ENCODE data around the gene FPGS. TPM values are rescaled to one million over a fixed set of nuclear protein-coding genes. Genes with fewer than 3 reads are reported as not detected.

The FPGS gene
- total RNA-seq, 2 donors from 2014 or later = 58.4 to 80.4 TPM

DNA sequence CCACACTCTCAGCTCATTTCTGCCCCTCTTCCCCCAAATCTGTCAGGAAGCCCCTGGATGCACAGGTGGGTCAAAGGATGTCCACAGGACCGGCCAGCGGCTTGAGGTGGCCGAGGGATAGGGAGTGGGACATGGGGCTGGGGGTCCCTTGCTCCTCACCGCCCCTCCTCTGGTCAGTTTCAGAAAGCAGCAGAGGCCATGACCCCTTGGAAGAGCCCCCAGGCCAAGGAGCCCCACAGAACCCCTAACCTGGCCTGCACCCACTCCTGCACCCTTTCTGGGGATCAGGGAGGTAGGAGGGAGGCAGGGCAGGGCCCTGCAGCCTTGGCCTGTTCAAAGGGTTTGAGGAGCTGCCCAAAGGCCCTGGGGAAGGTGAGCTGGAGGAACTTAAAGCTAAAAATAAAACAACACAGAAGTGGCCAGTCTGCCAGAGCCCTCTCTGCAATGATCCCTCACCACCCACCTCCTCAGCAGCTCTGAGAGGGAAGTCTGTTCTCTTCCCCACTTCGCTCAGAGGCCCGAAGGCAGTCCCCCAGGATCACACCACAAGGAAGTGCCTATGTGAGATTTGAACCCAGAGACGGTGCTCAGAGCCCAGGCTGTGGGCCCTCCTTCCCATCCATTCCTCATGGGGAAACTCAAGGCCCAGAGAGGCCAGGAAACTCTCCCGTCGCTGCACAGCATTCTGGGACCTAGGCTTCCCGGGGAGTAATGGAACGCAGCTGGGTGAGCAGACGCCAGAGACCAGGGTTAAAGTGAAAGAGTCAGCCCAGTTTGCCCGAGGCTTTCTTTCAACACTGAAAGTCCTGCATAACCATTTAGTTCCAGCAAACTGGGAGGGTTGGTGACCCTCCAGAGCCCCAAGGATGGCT lies 50.9 kb downstream of the FPGS start:
- TF ChIP-seq POLR2A (IDR thresholded peaks at IDR 0.05) = no peak
- TF ChIP-seq, protein P1, sequence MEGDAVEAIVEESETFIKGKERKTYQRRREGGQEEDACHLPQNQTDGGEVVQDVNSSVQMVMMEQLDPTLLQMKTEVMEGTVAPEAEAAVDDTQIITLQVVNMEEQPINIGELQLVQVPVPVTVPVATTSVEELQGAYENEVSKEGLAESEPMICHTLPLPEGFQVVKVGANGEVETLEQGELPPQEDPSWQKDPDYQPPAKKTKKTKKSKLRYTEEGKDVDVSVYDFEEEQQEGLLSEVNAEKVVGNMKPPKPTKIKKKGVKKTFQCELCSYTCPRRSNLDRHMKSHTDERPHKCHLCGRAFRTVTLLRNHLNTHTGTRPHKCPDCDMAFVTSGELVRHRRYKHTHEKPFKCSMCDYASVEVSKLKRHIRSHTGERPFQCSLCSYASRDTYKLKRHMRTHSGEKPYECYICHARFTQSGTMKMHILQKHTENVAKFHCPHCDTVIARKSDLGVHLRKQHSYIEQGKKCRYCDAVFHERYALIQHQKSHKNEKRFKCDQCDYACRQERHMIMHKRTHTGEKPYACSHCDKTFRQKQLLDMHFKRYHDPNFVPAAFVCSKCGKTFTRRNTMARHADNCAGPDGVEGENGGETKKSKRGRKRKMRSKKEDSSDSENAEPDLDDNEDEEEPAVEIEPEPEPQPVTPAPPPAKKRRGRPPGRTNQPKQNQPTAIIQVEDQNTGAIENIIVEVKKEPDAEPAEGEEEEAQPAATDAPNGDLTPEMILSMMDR (IDR thresholded peaks at IDR 0.05) = no peak
- H3K27me3 ChIP-seq = no peaks in the 10 kb centered on the region
- H3K9me3 ChIP-seq = peaks cover 0 to 7% (median 0%) of the 10 kb centered on the region in 3 donors
- H3K4me3 ChIP-seq = peak overlapping the region in 1 of 2 donors; percentile 8
- intact Hi-C loops (cut with DNase I) = no loop called here
- peaks cover 10% of the 10 kb centered on the region for H3K4me1 ChIP-seq
- WGBS, 2 donors = 63 to 79% methylated on average over 8 to 13 of the region's 13 CpGs
- H3K27ac ChIP-seq = peak overlapping the region in 3 of 4 donors; percentile 30 to 79 (median 72)
- H3K36me3 ChIP-seq (replicated peaks in 1 of 2; ENCODE audit: insufficient read depth in 1 of 2, low read depth in 2 of 2) = no peaks in the 10 kb centered on the region
- DNase-seq (no peak), ATAC-seq (no peak)

DNA sequence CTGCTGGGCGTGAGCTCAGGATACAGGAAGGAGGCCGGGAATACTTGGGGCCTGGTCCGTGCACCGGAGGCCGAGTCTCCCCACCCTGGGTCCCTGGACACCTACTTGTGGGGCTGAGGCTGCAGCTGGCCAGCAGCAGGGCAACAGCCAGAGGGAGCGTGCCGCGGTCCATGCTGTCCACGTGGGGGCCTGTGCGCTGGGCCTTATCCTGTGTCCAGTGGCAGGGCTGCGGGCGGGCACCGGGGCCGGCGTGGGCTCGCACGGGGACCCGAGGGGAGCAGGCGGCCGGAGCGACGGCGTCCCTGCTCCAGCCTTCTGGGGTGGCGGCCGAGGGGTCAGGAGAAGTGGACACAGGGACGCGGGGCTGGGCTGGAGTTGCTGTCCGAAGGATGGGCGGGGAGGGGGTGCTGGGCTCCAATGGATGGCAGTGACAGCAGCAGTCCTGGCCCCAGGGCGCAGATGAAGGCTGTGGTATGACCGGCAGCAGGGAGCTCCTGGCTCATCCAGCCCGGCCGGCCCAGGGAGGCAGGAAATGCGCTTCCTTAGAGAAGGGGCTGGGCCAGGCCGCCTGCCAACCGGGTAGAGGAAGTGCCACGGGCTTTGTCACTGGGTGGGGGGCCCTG lies 51.6 kb downstream of the FPGS start, which contains the start of gene ENG:
Gene ENG (minus strand): TSS at position 475 of the 623 bp plus-strand sequence. CDS start 303 bp downstream, at position 172.
- no peaks in the 10 kb centered on the region for H3K36me3 ChIP-seq (replicated peaks in 1 of 2; ENCODE audit: insufficient read depth in 1 of 2, low read depth in 2 of 2)
- H3K27me3 ChIP-seq = no peaks in the 10 kb centered on the region
- peak within 1 kb of the TSS in 1 of 2 donors; percentile 8 for H3K4me3 ChIP-seq
- 42 to 61% methylated on average over 15 to 37 of the region's 37 CpGs for WGBS, 2 donors
- peak; percentile 57 for ATAC-seq
- TF ChIP-seq, protein P1 (IDR thresholded peaks at IDR 0.05) = no peak
- TF ChIP-seq POLR2A (IDR thresholded peaks at IDR 0.05) = peak in 2 of 3 donors; percentile 54 to 55
- H3K27ac ChIP-seq = peak within 1 kb of the TSS; percentile 30 to 79 (median 62)
- peaks cover 17% of the 10 kb centered on the region for H3K4me1 ChIP-seq
- peaks cover 0 to 2% (median 0%) of the 10 kb centered on the region in 3 donors for H3K9me3 ChIP-seq
- peak; percentile 47 to 61 (median 56) for DNase-seq
- intact Hi-C loops (cut with DNase I) = no loop called here

DNA sequence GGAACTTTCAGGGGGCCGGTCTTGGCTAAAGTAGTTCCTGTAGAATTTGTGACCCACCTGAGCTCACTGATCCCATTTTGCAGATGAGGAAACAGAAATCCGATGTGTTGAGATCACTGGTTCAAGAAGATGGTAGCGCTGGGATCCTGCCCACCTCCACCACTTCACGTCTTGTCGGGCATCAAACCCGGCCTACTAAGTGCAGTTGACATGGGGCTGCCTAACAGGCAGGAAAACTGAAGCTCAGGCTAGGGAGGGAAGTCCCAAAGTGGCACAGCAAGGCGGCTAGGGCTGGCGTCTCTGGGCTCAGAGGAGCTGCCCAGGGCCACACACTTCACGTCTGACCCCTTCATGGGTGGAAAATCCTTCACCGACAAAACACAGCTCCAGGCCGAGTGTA lies 52.3 kb downstream of the FPGS start:
- no peak overlapping the region for H3K4me3 ChIP-seq
- no peaks in the 10 kb centered on the region for H3K36me3 ChIP-seq (replicated peaks in 1 of 2; ENCODE audit: insufficient read depth in 1 of 2, low read depth in 2 of 2)
- peaks cover 21% of the 10 kb centered on the region for H3K4me1 ChIP-seq
- DNase-seq (no peak), ATAC-seq (no peak)
- H3K27me3 ChIP-seq = no peaks in the 10 kb centered on the region
- 61 to 75% methylated on average over 10 to 11 of the region's 11 CpGs for WGBS, 2 donors
- TF ChIP-seq, protein P1 (IDR thresholded peaks at IDR 0.05) = no peak
- no peak for TF ChIP-seq POLR2A (IDR thresholded peaks at IDR 0.05)
- intact Hi-C loops (cut with DNase I) = no loop called here
- H3K9me3 ChIP-seq = no peaks in the 10 kb centered on the region
- H3K27ac ChIP-seq = peak overlapping the region in 3 of 4 donors; percentile 30 to 79 (median 72)

DNA sequence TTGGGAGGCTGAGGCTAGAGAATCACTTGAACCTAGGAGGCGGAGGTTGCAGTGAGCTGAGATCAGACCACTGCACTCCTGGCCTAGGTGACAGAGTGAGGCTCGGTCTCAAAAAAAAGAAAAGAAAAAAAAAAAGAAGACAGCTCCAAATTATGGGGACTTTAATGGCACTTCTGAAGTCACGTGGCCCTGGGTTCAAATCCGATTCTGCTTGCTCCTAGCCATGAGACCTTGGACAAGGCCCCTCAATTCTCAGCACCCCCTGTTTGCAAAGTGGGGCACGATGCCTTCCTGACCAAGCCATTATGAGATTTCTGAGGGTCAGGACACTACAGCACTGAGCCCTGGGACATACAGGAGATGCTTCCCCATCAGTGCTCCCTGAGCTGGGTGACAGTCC lies 52.8 kb downstream of the FPGS start:
- intact Hi-C loops (cut with DNase I) = no loop called here
- H3K27ac ChIP-seq = no peak overlapping the region

More for the DNA sequence above, 52.8 kb downstream of the FPGS start:
- no peaks in the 10 kb centered on the region for H3K9me3 ChIP-seq
- DNase-seq = no peak
- no peaks in the 10 kb centered on the region for H3K27me3 ChIP-seq
- H3K4me1 ChIP-seq = peaks cover 21% of the 10 kb centered on the region
- no peak overlapping the region for H3K4me3 ChIP-seq
- ATAC-seq = no peak
- TF ChIP-seq, protein P1 (IDR thresholded peaks at IDR 0.05) = no peak
- TF ChIP-seq POLR2A (IDR thresholded peaks at IDR 0.05) = no peak
- H3K36me3 ChIP-seq (replicated peaks in 1 of 2; ENCODE audit: insufficient read depth in 1 of 2, low read depth in 2 of 2) = no peaks in the 10 kb centered on the region
- 89 to 96% methylated on average over 5 of the region's 5 CpGs for WGBS, 2 donors

Data from body of pancreas (tissue), 4 donors.